AG04449 (cell line): ENCODE measurements around the gene TPP1.

Source experiments
- CTCF ChIA-PET: fragments of 350-600 bp; formaldehyde crosslinking; extraction: SDS; loops from one replicate; lab custom pipeline; 2021; ENCODE audit warnings: antibody characterized with exemption; lab: Yijun Ruan, JAX
- POLR2A ChIA-PET: fragments of 400-600, 350-600 bp; formaldehyde crosslinking; extraction: SDS; loops from one replicate; lab custom pipeline; 2020; ENCODE audit warnings: antibody characterized with exemption, inconsistent platforms; lab: Yijun Ruan, JAX
- DNase-seq: peaks from one replicate; pipeline ENCODE4 v3.0.0-alpha.2; 2010; ENCODE audit warnings: low read depth, low spot score
- H3K4me3 ChIP-seq: 2 replicates; pipeline ENCODE4 v1.5.1; 2011; ENCODE audit warnings: low read depth, mild to moderate bottlenecking, control low read depth, low read length
- CTCF ChIP-seq: IDR thresholded peaks from one replicate; pipeline ENCODE4 v1.5.1; 2011; ENCODE audit warnings: mild to moderate bottlenecking, moderate library complexity, low read length, control low read depth, inconsistent platforms; ENCODE audit not compliant: insufficient read depth; ENCODE audit errors: missing control alignments

TPP1 gene

GRCh38 chr11:6619004-6619745, at the start of gene TPP1:
TSS of gene TPP1 (minus strand) at chr11:6619422. CDS start at chr11:6619400, 22 bp downstream.
- ChIA-PET POLR2A (interaction anchor here (0.6 to 1.7 kb wide), 8 partner anchors 9 to 138 kb away, joined by 3 to 9 read pairs (median 4); partner anchors contain the start of genes ARFIP2, MRPL17 and TIMM10B), CTCF (interaction anchor here (0.7 to 4.0 kb wide), 21 partner anchors 8 to 240 kb away, joined by 3 to 31 read pairs (median 5); partner anchors contain the start of genes DCHS1 and MRPL17)
- no peak for TF ChIP-seq CTCF

DNA sequence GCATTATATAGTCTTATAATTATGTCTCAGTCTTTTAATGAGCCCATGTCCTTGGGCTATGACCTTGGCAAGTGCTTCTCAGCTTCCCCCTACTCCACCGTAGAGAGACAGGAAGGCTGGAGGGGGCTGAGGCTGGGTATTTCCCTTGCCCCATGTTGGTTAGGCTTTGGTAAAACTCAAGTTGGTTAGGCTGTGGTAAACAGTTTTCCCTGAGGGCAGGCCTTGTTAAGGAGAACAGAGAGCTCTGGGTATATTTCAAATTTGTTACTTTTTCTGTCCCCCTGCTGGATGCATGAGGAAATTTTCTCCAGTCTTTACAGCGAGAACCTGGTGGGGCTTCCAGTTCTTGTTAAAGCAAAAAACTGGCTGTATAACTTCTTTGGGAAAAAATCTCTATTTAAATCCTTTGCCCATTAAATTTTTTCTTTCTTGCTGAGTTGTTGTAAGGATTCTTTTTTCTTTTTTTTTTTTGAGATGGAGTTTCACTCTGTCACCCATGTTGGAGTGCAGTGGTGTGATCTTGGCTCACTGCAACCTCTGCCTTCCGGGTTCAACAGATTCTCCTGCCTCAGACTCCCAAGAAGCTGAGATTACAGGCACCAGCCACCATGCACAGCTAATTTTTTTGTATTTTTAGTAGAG, 48.6 kb upstream of the TPP1 start:
- peak; percentile 29 for TF ChIP-seq CTCF
- ChIA-PET POLR2A (interaction anchor here (0.7 kb wide), 2 partner anchors 30 to 217 kb away, joined by 3 read pairs; no protein-coding TSS in a partner anchor), CTCF (interaction anchor here (0.6 to 3.1 kb wide), 17 partner anchors 9 to 289 kb away, joined by 3 to 25 read pairs (median 5); partner anchors contain the start of genes MRPL17 and TPP1)
- no peak overlapping the region for H3K4me3 ChIP-seq
- no peak for DNase-seq

More at GRCh38 chr11:6619004-6619745, at the start of gene TPP1:
- peak within 1 kb of the TSS; percentile 97 for H3K4me3 ChIP-seq
- no peak for DNase-seq

DNA sequence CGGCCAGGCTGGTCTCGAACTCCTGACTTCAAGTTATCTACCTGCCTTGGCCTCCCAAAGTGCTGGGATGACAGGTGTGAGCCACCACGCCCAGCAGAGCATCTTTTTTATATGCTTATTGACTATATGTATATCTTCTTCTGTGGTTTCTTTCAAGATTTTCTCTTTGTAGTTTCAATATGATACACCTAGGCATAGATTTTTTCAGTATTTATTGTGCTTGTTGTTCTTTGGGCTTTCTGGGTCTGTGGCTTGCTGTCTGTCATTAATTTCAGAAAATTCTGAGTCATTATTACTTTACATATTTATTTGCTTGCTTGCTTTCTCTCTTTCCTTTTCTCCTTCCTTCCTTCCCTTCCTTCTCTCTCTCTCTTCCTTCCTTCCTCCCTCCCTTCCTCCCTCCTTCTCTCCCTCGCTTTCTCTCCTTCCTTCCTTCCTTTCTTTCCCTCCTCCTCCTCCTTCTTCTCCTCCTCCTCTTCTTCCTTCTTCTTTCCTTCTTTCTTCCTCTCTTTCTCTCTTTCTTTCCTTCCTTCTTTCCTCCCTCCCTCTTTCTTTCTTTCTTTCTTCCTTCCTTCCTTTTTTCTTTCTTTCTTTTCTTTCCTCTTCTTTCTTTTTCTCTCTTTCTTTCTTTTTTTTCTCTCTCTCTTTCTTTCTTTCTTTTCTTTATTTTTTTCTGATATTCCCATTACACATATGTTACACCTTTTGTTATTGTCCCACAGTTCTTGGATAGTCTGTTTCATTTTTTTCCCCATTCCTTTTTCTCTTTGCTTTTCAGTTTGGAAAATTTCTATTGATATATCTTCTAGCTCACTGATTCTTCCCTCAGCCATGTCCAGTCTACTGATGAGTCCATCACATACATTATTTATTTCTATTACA, 47.3 kb upstream of the TPP1 start:
- no peak for DNase-seq
- ChIA-PET POLR2A (interaction anchor here (0.7 kb wide), 1 partner anchor 54 kb away, joined by 4 read pairs; no protein-coding TSS in a partner anchor), CTCF (interaction anchor here (0.8 to 3.1 kb wide), 13 partner anchors 7 to 288 kb away, joined by 3 to 25 read pairs (median 6); partner anchors contain the start of genes MRPL17 and TPP1)
- no peak overlapping the region for H3K4me3 ChIP-seq
- no peak for TF ChIP-seq CTCF

GRCh38 chr11:6664551-6664950, 45.3 kb upstream of the TPP1 start:
- TF ChIP-seq CTCF = no peak
- H3K4me3 ChIP-seq = no peak overlapping the region
- ChIA-PET POLR2A (no interaction called here), CTCF (interaction anchor here (1.1 to 2.6 kb wide), 3 partner anchors 19 to 197 kb away, joined by 3 to 12 read pairs (median 8); partner anchors contain the start of gene MRPL17)
- no peak for DNase-seq

GRCh38 chr11:6663794-6664469, 44.7 kb upstream of the TPP1 start:
- TF ChIP-seq CTCF = no peak
- POLR2A ChIA-PET = no interaction called here
- H3K4me3 ChIP-seq = no peak overlapping the region
- CTCF ChIA-PET = interaction anchor here (1.1 to 2.6 kb wide), 3 partner anchors 19 to 196 kb away, joined by 3 to 12 read pairs (median 8); partner anchors contain the start of gene MRPL17
- no peak for DNase-seq
